ENCODE results near the gene KIF25. TPM values are rescaled to one million over a fixed set of nuclear protein-coding genes. Genes with fewer than 3 reads are reported as not detected.

KIF25 gene
- total RNA-seq, 1 donor from 2014 or later, result not detected

- DNase-seq, result no peak
Measured at GRCh38 chr6:168089186-168090063, 92.0 kb downstream of the KIF25 start.

GRCh38 chr6:168090064-168090690 is 92.7 kb downstream of the KIF25 start:
- DNase-seq, result no peak

- DNase-seq, result no peak
Measured at GRCh38 chr6:168090706-168091105, 93.2 kb downstream of the KIF25 start.

GRCh38 chr6:168091381-168092264 is 94.2 kb downstream of the KIF25 start:
- DNase-seq, result no peak

GRCh38 chr6:168092541-168092940 is 95.1 kb downstream of the KIF25 start:
- DNase-seq, result no peak

- DNase-seq, result no peak
Measured at GRCh38 chr6:168093071-168093505, 95.6 kb downstream of the KIF25 start.

GRCh38 chr6:168093634-168094033 is 96.2 kb downstream of the KIF25 start:
- no peak for DNase-seq

Other genes starting within 250 kb of the KIF25 start
- gene AFDN, start 170.8 kb upstream of the KIF25 start, total RNA-seq, result 131 TPM
- gene FRMD1, start 81.5 kb downstream of the KIF25 start, total RNA-seq, result 0.20 TPM

Data from skin of body (tissue), 2 donors.